Right cardiac atrium (tissue), 5 donors: ENCODE measurements around the gene TXNDC17. TPM values are rescaled to one million over a fixed set of nuclear protein-coding genes. Genes with fewer than 3 reads are reported as not detected.

Experiments
- ATAC-seq, 2 donors: fragments of 200-7000 bp; cut with Tn5 transposase; one replicate each; pipeline versions ENCODE4 v1.8.0 to v1.9.1; 2020; ENCODE audit warnings: moderate library complexity in 2 of 2, mild to moderate bottlenecking in 1 of 2
- DNase-seq, 3 donors: peaks; one replicate each; pipeline ENCODE4 v3.0.0-alpha.2; 2020
- H3K27ac ChIP-seq: one replicate; pipeline ENCODE4 v1.5.1; 2013; ENCODE audit warnings: mild to moderate bottlenecking, low read length, control low read depth, moderate library complexity
- H3K27me3 ChIP-seq: one replicate; pipeline ENCODE4 v1.6.1; 2013; ENCODE audit not compliant: control insufficient read depth, insufficient read depth
- H3K4me1 ChIP-seq: one replicate; pipeline ENCODE4 v1.6.1; 2013; ENCODE audit warnings: low read length; ENCODE audit not compliant: control insufficient read depth, insufficient read depth
- H3K4me3 ChIP-seq: one replicate; pipeline ENCODE4 v1.5.1; 2013; ENCODE audit warnings: low read length, control low read depth
- H3K9me3 ChIP-seq: one replicate; pipeline ENCODE4 v1.6.1; 2013; ENCODE audit warnings: low read length; ENCODE audit not compliant: control insufficient read depth
- WGBS: extraction: QIAGEN DNeasy Blood & Tissue Kit; methylation state at CpG from one replicate; pipeline ENCODE4 v1.1.7; 2013; 5-methylcytosine and 5-hydroxymethylcytosine counted together
- intact Hi-C, 4 donors: fragments of 100-400 bp; cut with DNase I; formaldehyde crosslinking; loops; one replicate each; pipeline versions ENCODE4 v1.11.0 to v1.14.0; 2022 to 2023
- polyA plus RNA-seq: library from polyadenylated mRNA; stranded (reverse); fragments of 200-250 nt; gene quantifications from one replicate; pipeline ENCODE4 v1.2.3, GENCODE V29; 2013
- total RNA-seq, 4 donors: library from RNA; stranded (reverse); fragmentation: NEBNext Ultra II Directional; extraction: Animal tissue kit (Norgen Biotek cat#: 25700); gene quantifications; one replicate each; pipeline ENCODE4 v1.2.1, GENCODE V29; 2021
- donor health status: healthy with polysubstance abuse.
- donor health status: DM: no; HTN: yes; CAD: no.
- donor health status: DM: no; HTN: no; CAD: no.
- donor health status: DM: no; HTN: yes; CAD: no; lungs with severe emphysema.
- donor health status: DM: yes; HTN: yes; CAD: no.

TXNDC17 gene
- total and polyA plus RNA-seq, 5 donors = 40.3 to 129 (median 50.4) TPM

GRCh38 chr17:6674586-6674985 is 33.7 kb downstream of the TXNDC17 start:
- intact Hi-C loops = no loop called here
- ATAC-seq (no peak), DNase-seq (no peak)
- H3K4me3 ChIP-seq = no peak overlapping the region
- WGBS = 93% methylated on average over 13 of the region's 13 CpGs
- no peaks in the 10 kb centered on the region for H3K9me3 ChIP-seq
- no peaks in the 10 kb centered on the region for H3K4me1 ChIP-seq
- H3K27me3 ChIP-seq = no peaks in the 10 kb centered on the region
- no peak overlapping the region for H3K27ac ChIP-seq

DNA sequence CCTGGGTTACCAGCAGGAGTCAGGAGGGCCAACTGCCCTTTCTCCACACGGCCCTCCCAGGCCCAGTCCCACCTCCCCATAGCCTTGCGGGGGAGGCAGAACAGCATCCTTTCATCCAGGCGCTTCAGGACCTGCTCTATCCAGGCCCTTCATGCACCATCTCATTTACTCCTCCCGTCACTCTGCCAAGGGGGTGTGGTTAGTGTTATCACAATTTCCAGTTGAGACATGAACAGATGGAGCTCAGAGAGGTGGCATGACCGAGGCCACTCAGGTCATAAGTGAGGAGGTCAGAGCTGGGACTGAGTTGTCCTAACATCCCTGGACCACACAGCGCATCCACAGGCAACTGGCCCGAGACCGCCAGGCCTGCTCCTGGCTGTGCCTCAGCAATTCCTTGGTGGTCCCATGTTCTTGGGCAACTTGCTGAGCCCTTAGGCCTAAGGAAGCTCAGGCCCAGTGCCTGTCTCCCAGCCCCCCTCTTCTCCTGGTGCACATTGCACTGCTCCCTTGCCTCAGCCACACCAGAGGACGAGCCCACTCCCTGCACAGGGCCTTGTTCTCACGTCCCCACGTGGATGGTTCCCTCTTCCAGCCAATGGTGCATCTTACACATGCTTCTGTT is 34.5 kb downstream of the TXNDC17 start:
- Histone ChIP-seq H3K4me3 (no peak overlapping the region), H3K27me3 (no peaks in the 10 kb centered on the region), H3K4me1 (no peaks in the 10 kb centered on the region), H3K27ac (no peak overlapping the region), H3K9me3 (no peaks in the 10 kb centered on the region)
- intact Hi-C loops = no loop called here
- DNase-seq (no peak), ATAC-seq (no peak)
- WGBS = 70% methylated on average over 11 of the region's 11 CpGs

GRCh38 chr17:6676802-6677157 is 35.9 kb downstream of the TXNDC17 start:
- 68% methylated on average over 6 of the region's 6 CpGs for WGBS
- no peak overlapping the region for H3K27ac ChIP-seq
- no peaks in the 10 kb centered on the region for H3K9me3 ChIP-seq
- no peak for ATAC-seq
- no peak for DNase-seq
- intact Hi-C loops = no loop called here
- H3K27me3 ChIP-seq = no peaks in the 10 kb centered on the region
- H3K4me3 ChIP-seq = no peak overlapping the region
- no peaks in the 10 kb centered on the region for H3K4me1 ChIP-seq

DNA sequence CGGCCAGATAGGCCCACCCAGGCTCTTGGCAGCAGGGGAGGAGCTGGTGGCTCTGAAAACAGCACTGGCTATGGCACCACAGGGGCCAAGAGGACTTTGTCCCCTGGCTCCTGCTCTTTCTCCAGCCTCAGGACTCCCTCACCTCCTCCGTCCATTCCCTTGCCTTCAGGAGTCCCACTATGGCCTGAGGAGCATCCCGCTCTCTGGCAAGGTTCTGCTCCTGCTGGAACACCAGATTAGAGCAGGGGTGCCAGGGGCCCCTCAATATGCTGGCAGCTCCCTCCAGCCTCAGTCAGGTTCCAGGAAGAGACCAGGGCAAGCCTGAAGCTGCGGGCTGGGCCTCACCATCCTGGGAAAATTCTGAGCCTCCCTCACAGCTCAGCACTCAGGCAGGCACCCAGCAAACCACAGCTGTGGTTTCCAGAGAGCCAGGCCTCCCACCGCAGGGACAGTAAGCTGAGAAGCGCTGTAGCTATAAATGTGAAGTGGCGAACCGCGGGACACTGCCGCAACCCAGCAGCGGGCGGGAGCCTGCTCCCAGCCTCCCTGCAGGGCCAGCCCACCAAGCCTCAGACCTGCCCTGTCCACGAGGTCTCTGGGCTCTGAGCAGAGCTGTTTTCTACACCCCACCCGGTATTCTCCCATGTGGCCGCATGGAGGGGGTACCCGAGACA is 36.4 kb downstream of the TXNDC17 start:
- Histone ChIP-seq H3K4me1 (no peaks in the 10 kb centered on the region), H3K27ac (no peak overlapping the region), H3K27me3 (no peaks in the 10 kb centered on the region), H3K9me3 (no peaks in the 10 kb centered on the region), H3K4me3 (no peak overlapping the region)
- ATAC-seq (no peak), DNase-seq (no peak)
- 61% methylated on average over 16 of the region's 16 CpGs for WGBS
- intact Hi-C loops = no loop called here

DNA sequence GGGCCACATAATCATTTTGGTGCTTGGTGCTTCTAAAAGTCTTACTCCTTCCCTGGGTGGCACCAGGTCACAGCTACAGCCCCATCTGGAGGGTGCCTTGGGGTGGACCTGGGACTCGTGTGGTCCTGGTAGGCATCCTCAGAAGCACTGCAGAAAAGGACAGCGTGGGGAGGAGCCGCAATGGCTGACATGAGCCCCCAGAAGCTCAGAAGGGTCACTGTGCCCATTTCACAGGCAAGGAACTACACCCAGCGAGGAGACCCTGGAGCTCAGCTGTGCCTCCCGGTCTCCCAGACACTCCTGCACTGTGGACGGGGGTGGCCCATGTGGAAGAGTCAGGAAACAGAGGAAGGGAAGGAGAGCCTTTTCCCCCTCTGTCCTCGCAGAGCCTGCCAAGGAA is 37.1 kb downstream of the TXNDC17 start:
- Histone ChIP-seq H3K9me3 (no peaks in the 10 kb centered on the region), H3K27me3 (no peaks in the 10 kb centered on the region), H3K4me1 (no peaks in the 10 kb centered on the region), H3K4me3 (no peak overlapping the region), H3K27ac (no peak overlapping the region)
- intact Hi-C loops = no loop called here
- DNase-seq = no peak
- ATAC-seq = no peak
- 69% methylated on average over 7 of the region's 7 CpGs for WGBS

- no peaks in the 10 kb centered on the region for H3K9me3 ChIP-seq
- DNase-seq = no peak
- no peaks in the 10 kb centered on the region for H3K27me3 ChIP-seq
- no peak overlapping the region for H3K4me3 ChIP-seq
- WGBS = 82% methylated on average over 6 of the region's 6 CpGs
- H3K27ac ChIP-seq = no peak overlapping the region
- no peak for ATAC-seq
- intact Hi-C loops = no loop called here
- no peaks in the 10 kb centered on the region for H3K4me1 ChIP-seq
These were observed 38.4 kb downstream of the TXNDC17 start for GRCh38 chr17:6679241-6679640.

GRCh38 chr17:6681176-6681575 is 40.3 kb downstream of the TXNDC17 start:
- no peak overlapping the region for H3K4me3 ChIP-seq
- H3K27ac ChIP-seq = no peak overlapping the region
- H3K4me1 ChIP-seq = no peaks in the 10 kb centered on the region
- DNase-seq (no peak), ATAC-seq (no peak)
- WGBS = 70% methylated on average over 4 of the region's 4 CpGs
- intact Hi-C loops = no loop called here
- no peaks in the 10 kb centered on the region for H3K27me3 ChIP-seq
- no peaks in the 10 kb centered on the region for H3K9me3 ChIP-seq

GRCh38 chr17:6681671-6682070 is 40.8 kb downstream of the TXNDC17 start:
- DNase-seq (no peak), ATAC-seq (no peak)
- H3K4me3 ChIP-seq = no peak overlapping the region
- no peaks in the 10 kb centered on the region for H3K4me1 ChIP-seq
- intact Hi-C loops = no loop called here
- no peak overlapping the region for H3K27ac ChIP-seq
- H3K9me3 ChIP-seq = no peaks in the 10 kb centered on the region
- no peaks in the 10 kb centered on the region for H3K27me3 ChIP-seq
- 81% methylated on average over 5 of the region's 5 CpGs for WGBS

DNA sequence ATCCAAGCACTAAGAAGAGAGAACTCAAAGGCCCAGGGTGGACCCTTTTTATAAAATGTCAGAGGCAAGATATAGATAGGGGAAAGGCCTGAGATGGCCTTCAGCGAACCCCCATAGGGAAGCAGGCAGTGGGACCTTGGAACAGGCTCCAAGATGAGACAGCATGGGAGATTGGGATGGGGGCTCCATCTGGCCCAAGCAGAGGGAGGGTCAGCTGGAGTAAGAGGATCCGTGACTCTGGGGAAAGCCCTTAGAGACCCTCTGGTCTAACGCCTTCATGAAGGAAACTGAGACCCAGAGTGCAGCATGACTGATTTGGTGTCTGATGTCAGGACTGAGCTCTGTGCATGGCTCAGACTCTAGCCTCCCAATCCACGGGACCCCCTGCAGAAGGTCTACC is 41.5 kb downstream of the TXNDC17 start:
- DNase-seq = no peak
- WGBS = 86% methylated on average over 4 of the region's 4 CpGs

GRCh38 chr17:6683081-6683684 is 42.3 kb downstream of the TXNDC17 start:
- no peaks in the 10 kb centered on the region for H3K27me3 ChIP-seq
- 94% methylated on average over 3 of the region's 3 CpGs for WGBS
- no peak overlapping the region for H3K27ac ChIP-seq

More for the DNA sequence above, 41.5 kb downstream of the TXNDC17 start:
- no peaks in the 10 kb centered on the region for H3K9me3 ChIP-seq
- H3K27me3 ChIP-seq = no peaks in the 10 kb centered on the region
- no peak overlapping the region for H3K27ac ChIP-seq
- intact Hi-C loops = no loop called here
- no peak for ATAC-seq
- no peak overlapping the region for H3K4me3 ChIP-seq
- H3K4me1 ChIP-seq = no peaks in the 10 kb centered on the region

GRCh38 chr17:6683730-6684459 is 43.0 kb downstream of the TXNDC17 start:
- H3K4me1 ChIP-seq = no peaks in the 10 kb centered on the region
- ATAC-seq (no peak), DNase-seq (no peak)
- WGBS = 87% methylated on average over 3 of the region's 3 CpGs
- intact Hi-C loops = no loop called here
- no peak overlapping the region for H3K4me3 ChIP-seq
- no peaks in the 10 kb centered on the region for H3K27me3 ChIP-seq
- H3K9me3 ChIP-seq = no peaks in the 10 kb centered on the region
- H3K27ac ChIP-seq = no peak overlapping the region

More at GRCh38 chr17:6683081-6683684, 42.3 kb downstream of the TXNDC17 start:
- no peak overlapping the region for H3K4me3 ChIP-seq
- H3K4me1 ChIP-seq = no peaks in the 10 kb centered on the region
- DNase-seq (no peak), ATAC-seq (no peak)
- intact Hi-C loops = no loop called here
- no peaks in the 10 kb centered on the region for H3K9me3 ChIP-seq
